Neuronal stem cell (in vitro differentiated cells): ENCODE data around the gene UQCRC2.

Experiments
- DNase-seq: peaks from one replicate; pipeline ENCODE4 v3.0.0-alpha.2; 2013; ENCODE audit warnings: low spot score
- H2AFZ ChIP-seq: one replicate; pipeline ENCODE4 v1.6.1; 2013; ENCODE audit warnings: mild to moderate bottlenecking, low read length, inconsistent platforms
- H2AK5ac ChIP-seq: 2 replicates; pipeline ENCODE4 v1.6.1; 2013; ENCODE audit warnings: low read depth, mild to moderate bottlenecking, inconsistent platforms, low read length, moderate library complexity, mixed read lengths
- H2BK120ac ChIP-seq: 2 replicates; pipeline ENCODE4 v1.6.1; 2013; ENCODE audit warnings: low read depth, mild to moderate bottlenecking, inconsistent platforms, low read length, moderate library complexity, mixed read lengths
- H2BK12ac ChIP-seq: one replicate; pipeline ENCODE4 v1.6.1; 2013; ENCODE audit warnings: low read length, inconsistent platforms
- H2BK15ac ChIP-seq: 2 replicates; pipeline ENCODE4 v1.6.1; 2013; ENCODE audit warnings: mild to moderate bottlenecking, low read length, inconsistent platforms, mixed read lengths
- H2BK5ac ChIP-seq: one replicate; pipeline ENCODE4 v1.6.1; 2013; ENCODE audit warnings: inconsistent platforms, mild to moderate bottlenecking, low read length, moderate library complexity
- H3K14ac ChIP-seq: one replicate; pipeline ENCODE4 v1.6.1; 2013; ENCODE audit warnings: low read length, inconsistent platforms
- H3K18ac ChIP-seq: 2 replicates; pipeline ENCODE4 v1.6.1; 2013; ENCODE audit warnings: low read length, inconsistent platforms
- H3K23ac ChIP-seq: 2 replicates; pipeline ENCODE4 v1.6.1; 2013; ENCODE audit warnings: low read depth, mild to moderate bottlenecking, mixed read lengths, low read length, inconsistent platforms; ENCODE audit not compliant: poor library complexity
- H3K27ac ChIP-seq: replicated peaks from 3 replicates; pipeline ENCODE4 v1.5.1; 2013; ENCODE audit warnings: low read length, inconsistent platforms
- H3K27me3 ChIP-seq, 3 experiments: 2 replicates each; pipeline ENCODE4 v1.6.1; 2013; ENCODE audit warnings: low read length in 3 of 3, mild to moderate bottlenecking in 2 of 3, inconsistent platforms in 1 of 3, low read depth in 1 of 3, mixed read lengths in 1 of 3, moderate library complexity in 1 of 3; ENCODE audit not compliant: control insufficient read depth in 3 of 3, insufficient read depth in 3 of 3
- H3K36me3 ChIP-seq, 2 donors: replicated peaks in 1 of 2; 2 replicates each; pipeline ENCODE4 v1.6.1; 2013; ENCODE audit warnings: low read length in 2 of 2; ENCODE audit not compliant: control insufficient read depth in 2 of 2, insufficient read depth in 2 of 2
- H3K4ac ChIP-seq: 2 replicates; pipeline ENCODE4 v1.6.1; 2013; ENCODE audit warnings: inconsistent platforms, mild to moderate bottlenecking, low read length, moderate library complexity
- H3K4me1 ChIP-seq, 2 donors: 1 replicate in 1 of 2; 2 replicates in 1 of 2; pipeline ENCODE4 v1.6.1; 2013; ENCODE audit warnings: low read length in 2 of 2, low read depth in 1 of 2; ENCODE audit not compliant: control insufficient read depth in 2 of 2, insufficient read depth in 1 of 2
- H3K4me2 ChIP-seq: one replicate; pipeline ENCODE4 v1.6.1; 2013; ENCODE audit warnings: mild to moderate bottlenecking, low read length, inconsistent platforms; ENCODE audit not compliant: insufficient read depth, poor library complexity, severe bottlenecking
- H3K4me3 ChIP-seq, 2 donors: 2 replicates each; pipeline ENCODE4 v1.5.1; 2013; ENCODE audit warnings: low read length in 2 of 2, mild to moderate bottlenecking in 2 of 2, inconsistent platforms in 1 of 2, moderate library complexity in 1 of 2
- H3K79me1 ChIP-seq: one replicate; pipeline ENCODE4 v1.6.1; 2013; ENCODE audit warnings: low read depth, mild to moderate bottlenecking, inconsistent platforms, low read length, moderate library complexity
- H3K9ac ChIP-seq: one replicate; pipeline ENCODE4 v1.6.1; 2013; ENCODE audit warnings: mild to moderate bottlenecking, low read depth, low read length, inconsistent platforms; ENCODE audit not compliant: poor library complexity
- H3K9me3 ChIP-seq, 2 donors: replicated peaks in 1 of 2; 2 replicates each; pipeline versions ENCODE3 to v1.6.1; 2013; ENCODE audit warnings: low read length in 2 of 2, mild to moderate bottlenecking in 2 of 2, inconsistent platforms in 1 of 2, low read depth in 1 of 2, mixed read lengths in 1 of 2, moderate library complexity in 1 of 2; ENCODE audit not compliant: control insufficient read depth in 2 of 2, insufficient read depth in 1 of 2
- H4K8ac ChIP-seq: one replicate; pipeline ENCODE4 v1.6.1; 2013; ENCODE audit warnings: low read depth, mild to moderate bottlenecking, inconsistent platforms, low read length, moderate library complexity
- H4K91ac ChIP-seq: one replicate; pipeline ENCODE4 v1.6.1; 2013; ENCODE audit warnings: low read length, low read depth, mild to moderate bottlenecking, inconsistent platforms; ENCODE audit not compliant: poor library complexity
- whole genome bisulfite sequencing, 2 donors: extraction: QIAGEN DNeasy Blood & Tissue Kit; methylation state at CpG; one replicate each; pipeline ENCODE4 v1.1.7; 2013; ENCODE audit warnings: missing lambda C conversion rate in 2 of 2, mixed read lengths in 1 of 2; ENCODE audit not compliant: insufficient read length in 2 of 2, insufficient replicate concordance in 1 of 2; ENCODE audit errors: extremely low coverage in 2 of 2; 5-methylcytosine and 5-hydroxymethylcytosine counted together

Gene UQCRC2

GRCh38 chr16:22027633-22028032 is 74.5 kb downstream of the UQCRC2 start:
- Histone ChIP-seq H3K4ac (no peak overlapping the region), H2AK5ac (no peak overlapping the region), H3K9ac (no peak overlapping the region), H3K18ac (no peak overlapping the region), H2BK5ac (no peak overlapping the region), H2BK120ac (no peak overlapping the region), H3K23ac (no peak overlapping the region), H3K36me3 (peaks cover 0 to 8% of the 10 kb centered on the region in 2 donors), H2BK12ac (no peak overlapping the region), H3K4me2 (no peak overlapping the region), H3K79me1 (peaks cover 2% of the 10 kb centered on the region), H3K4me3 (no peak overlapping the region), H2AFZ (no peak overlapping the region), H3K14ac (no peak overlapping the region), H3K9me3 (peaks cover 0 to 3% of the 10 kb centered on the region in 2 donors), H4K91ac (no peak overlapping the region), H3K4me1 (no peaks in the 10 kb centered on the region), H2BK15ac (no peak overlapping the region), H3K27me3 (no peaks in the 10 kb centered on the region), H3K27ac (no peak overlapping the region), H4K8ac (no peak overlapping the region)
- no CpG with 5 or more reads among the region's 2 CpGs for whole genome bisulfite sequencing, 2 donors
- DNase-seq: no peak

- Histone ChIP-seq H4K8ac (no peak overlapping the region), H3K23ac (no peak overlapping the region), H2BK15ac (no peak overlapping the region), H3K36me3 (peaks cover 0 to 11% of the 10 kb centered on the region in 2 donors), H3K27ac (no peak overlapping the region), H3K9me3 (peaks cover 0 to 3% of the 10 kb centered on the region in 2 donors), H3K18ac (no peak overlapping the region), H3K4ac (no peak overlapping the region), H4K91ac (no peak overlapping the region), H3K4me3 (no peak overlapping the region), H3K9ac (no peak overlapping the region), H3K4me1 (no peaks in the 10 kb centered on the region), H2BK5ac (no peak overlapping the region), H2BK12ac (no peak overlapping the region), H2BK120ac (no peak overlapping the region), H3K79me1 (peaks cover 1% of the 10 kb centered on the region), H3K27me3 (no peaks in the 10 kb centered on the region), H2AFZ (no peak overlapping the region), H3K4me2 (no peak overlapping the region), H3K14ac (no peak overlapping the region), H2AK5ac (no peak overlapping the region)
- WGBS, 2 donors: no CpG with 5 or more reads among the region's 4 CpGs
- DNase-seq: no peak
Observed at GRCh38 chr16:22029632-22030031, 76.5 kb downstream of the UQCRC2 start.

GRCh38 chr16:22030087-22030812 is 77.1 kb downstream of the UQCRC2 start:
- Histone ChIP-seq H2AK5ac (no peak overlapping the region), H3K9me3 (peaks cover 0 to 3% of the 10 kb centered on the region in 2 donors), H3K4me2 (no peak overlapping the region), H3K4ac (no peak overlapping the region), H3K14ac (no peak overlapping the region), H3K79me1 (no peaks in the 10 kb centered on the region), H3K36me3 (peaks cover 0 to 11% of the 10 kb centered on the region in 2 donors), H2BK15ac (no peak overlapping the region), H3K27me3 (no peaks in the 10 kb centered on the region), H3K18ac (no peak overlapping the region), H4K8ac (no peak overlapping the region), H2BK12ac (no peak overlapping the region), H3K23ac (no peak overlapping the region), H2BK5ac (no peak overlapping the region), H3K4me1 (no peaks in the 10 kb centered on the region), H2BK120ac (no peak overlapping the region), H2AFZ (no peak overlapping the region), H3K4me3 (no peak overlapping the region), H4K91ac (no peak overlapping the region), H3K27ac (peak overlapping the region; percentile 15), H3K9ac (no peak overlapping the region)
- no CpG with 5 or more reads among the region's 6 CpGs for WGBS, 2 donors
- DNase-seq: no peak

GRCh38 chr16:22031483-22032083 is 78.4 kb downstream of the UQCRC2 start:
- no peaks in the 10 kb centered on the region for H3K4me1 ChIP-seq
- H2AFZ ChIP-seq: no peak overlapping the region
- no peaks in the 10 kb centered on the region for H3K79me1 ChIP-seq
- H3K23ac ChIP-seq: no peak overlapping the region
- no peak overlapping the region for H3K14ac ChIP-seq
- no peak overlapping the region for H3K4me2 ChIP-seq
- no peak overlapping the region for H3K9ac ChIP-seq
- no peak overlapping the region for H3K18ac ChIP-seq
- peaks cover 0 to 3% of the 10 kb centered on the region in 2 donors for H3K9me3 ChIP-seq
- no peak overlapping the region for H4K8ac ChIP-seq
- no peaks in the 10 kb centered on the region for H3K27me3 ChIP-seq
- no peak overlapping the region for H2BK15ac ChIP-seq
- no peak overlapping the region for H3K4ac ChIP-seq
- peaks cover 0 to 11% of the 10 kb centered on the region in 2 donors for H3K36me3 ChIP-seq
- no peak overlapping the region for H3K4me3 ChIP-seq
- H2BK120ac ChIP-seq: no peak overlapping the region
- no peak overlapping the region for H2AK5ac ChIP-seq
- no peak overlapping the region for H2BK12ac ChIP-seq
- H2BK5ac ChIP-seq: no peak overlapping the region
- WGBS, 2 donors: no CpG with 5 or more reads among the region's 2 CpGs
- H4K91ac ChIP-seq: no peak overlapping the region
- no peak overlapping the region for H3K27ac ChIP-seq
- no peak for DNase-seq
